B cell (primary cell): ENCODE results near the gene SLCO2B1. TPM values are rescaled to one million over a fixed set of nuclear protein-coding genes. Genes with fewer than 3 reads are reported as not detected.

Experiments
- ATAC-seq: fragments of 200-7000 bp; cut with Tn5 transposase; one replicate; pipeline ENCODE4 v1.10.0; 2021; ENCODE audit warnings: low read depth, mild to moderate bottlenecking, moderate number of reproducible peaks, moderate library complexity
- CTCF ChIA-PET: fragments of 350-600 bp; sonication (Branson Sonifier 250); formaldehyde crosslinking; loops from one replicate; lab custom pipeline; 2021; ENCODE audit warnings: antibody characterized with exemption, inconsistent platforms; lab: Charles Lee
- POLR2A ChIA-PET: fragments of 350-600 bp; sonication (Branson Sonifier 250); formaldehyde crosslinking; loops from one replicate; lab custom pipeline; 2021; ENCODE audit warnings: antibody characterized with exemption; lab: Charles Lee
- DNase-seq: peaks from one replicate; pipeline ENCODE4 v3.0.0; 2013
- H2AFZ ChIP-seq: 2 replicates; pipeline ENCODE4 v1.6.1; 2012; ENCODE audit warnings: mild to moderate bottlenecking, low read depth, low read length; ENCODE audit not compliant: insufficient read depth, poor library complexity, severe bottlenecking
- H3K27ac ChIP-seq, 2 donors: 1 replicate in 1 of 2; 2 replicates in 1 of 2; pipeline ENCODE4 v1.5.1; 2012 to 2013; ENCODE audit warnings: low read length in 2 of 2, mild to moderate bottlenecking in 2 of 2, moderate library complexity in 1 of 2
- H3K27me3 ChIP-seq, 4 experiments: fragments of 200-600 bp in 1 of 4; sonication (generic) in 1 of 4; replicated peaks in 1 of 4; 1 replicate in 2 of 4; 2 replicates in 2 of 4; pipeline versions ENCODE4 v1.6.1 to v1.7.0; 2013 to 2016; ENCODE audit warnings: low read length in 3 of 4, mild to moderate bottlenecking in 2 of 4, mixed read lengths in 1 of 4, moderate library complexity in 1 of 4; ENCODE audit not compliant: insufficient read depth in 4 of 4, control insufficient read depth in 3 of 4; ENCODE audit errors: control extremely low read depth in 1 of 4
- H3K36me3 ChIP-seq, 2 experiments: replicated peaks in 1 of 2; 1 replicate in 1 of 2; 2 replicates in 1 of 2; pipeline versions ENCODE4 v1.6.1 to v1.7.1; 2013; ENCODE audit warnings: low read length in 1 of 2; ENCODE audit not compliant: insufficient read depth in 2 of 2, control insufficient read depth in 1 of 2; ENCODE audit errors: control extremely low read depth in 1 of 2, extremely low read depth in 1 of 2
- H3K4me1 ChIP-seq, 2 donors: fragments of 200-600 bp in 1 of 2; sonication (generic) in 1 of 2; 1 replicate in 1 of 2; 2 replicates in 1 of 2; pipeline versions ENCODE4 v1.5.1 to v1.6.1; 2013 to 2017; ENCODE audit warnings: low read length in 2 of 2; ENCODE audit not compliant: control insufficient read depth in 2 of 2, insufficient read depth in 2 of 2
- H3K4me2 ChIP-seq: replicated peaks from 2 replicates; pipeline ENCODE3; 2012; ENCODE audit warnings: mild to moderate bottlenecking, low read depth, low read length; ENCODE audit not compliant: poor library complexity, severe bottlenecking
- H3K4me3 ChIP-seq, 5 experiments: fragments of 200-600 bp in 1 of 5; sonication (generic) in 1 of 5; 1 replicate in 3 of 5; 2 replicates in 2 of 5; pipeline versions ENCODE4 v1.5.1 to v1.7.0; 2011 to 2016; ENCODE audit warnings: low read length in 4 of 5, mild to moderate bottlenecking in 4 of 5, low read depth in 2 of 5, control low read depth in 1 of 5, moderate library complexity in 1 of 5; ENCODE audit not compliant: insufficient read depth in 1 of 5; ENCODE audit errors: control extremely low read depth in 1 of 5, extremely low read depth in 1 of 5
- H3K79me2 ChIP-seq: fragments of 200-600 bp; sonication (generic); one replicate; pipeline ENCODE4 v1.6.0; 2016; ENCODE audit warnings: low read length; ENCODE audit not compliant: control insufficient read depth, insufficient read depth
- H3K9ac ChIP-seq: fragments of 200-600 bp; sonication (generic); 2 replicates; pipeline ENCODE4 v1.6.1; 2017; ENCODE audit warnings: mild to moderate bottlenecking, low read length, moderate library complexity
- H3K9me3 ChIP-seq, 3 donors: one replicate each; pipeline versions ENCODE4 v1.6.1 to v1.7.1; 2013; ENCODE audit warnings: low read length in 2 of 3; ENCODE audit not compliant: control insufficient read depth in 2 of 3, insufficient read depth in 1 of 3; ENCODE audit errors: control extremely low read depth in 1 of 3
- H4K20me1 ChIP-seq: 2 replicates; pipeline ENCODE4 v1.6.0; 2012; ENCODE audit warnings: mild to moderate bottlenecking, low read length; ENCODE audit not compliant: insufficient read depth, control insufficient read depth, poor library complexity, severe bottlenecking
- H3K27ac Mint-ChIP-seq: one replicate; pipeline ENCODE4 v1.8.0; 2021; ENCODE audit warnings: mixed read lengths
- H3K27me3 Mint-ChIP-seq: one replicate; pipeline ENCODE4 v1.8.0; 2021; ENCODE audit warnings: mixed read lengths
- H3K4me1 Mint-ChIP-seq: one replicate; pipeline ENCODE4 v1.8.0; 2021; ENCODE audit warnings: mixed read lengths
- H3K4me3 Mint-ChIP-seq: one replicate; pipeline ENCODE4 v1.8.0; 2021; ENCODE audit warnings: mixed read lengths
- H3K9me3 Mint-ChIP-seq: one replicate; pipeline ENCODE4 v1.8.0; 2022; ENCODE audit warnings: mixed read lengths; ENCODE audit not compliant: insufficient read depth
- EZH2 ChIP-seq: IDR thresholded peaks from 2 replicates; pipeline ENCODE4 v1.6.1; 2012; ENCODE audit warnings: borderline replicate concordance, low read depth, mild to moderate bottlenecking, moderate library complexity, low read length; ENCODE audit not compliant: insufficient read depth, poor library complexity, severe bottlenecking
- WGBS: methylation state at CpG from one replicate; pipeline ENCODE4 v1.1.5; 2013; ENCODE audit warnings: missing lambda C conversion rate; ENCODE audit not compliant: insufficient coverage; 5-methylcytosine and 5-hydroxymethylcytosine counted together
- intact Hi-C: fragments of 100-400 bp; cut with micrococcal nuclease; formaldehyde crosslinking; loops from one replicate; pipeline ENCODE4 v1.10.0; 2022
- polyA plus RNA-seq: library from polyadenylated mRNA; depleted of rRNA; stranded (reverse); fragments of >200 nt; gene quantifications from 2 replicates; pipeline ENCODE4 v1.2.3, GENCODE V29; 2012
- total RNA-seq, 2 donors: library from RNA; stranded (reverse); fragments of 120-200 nt in 1 of 2; gene quantifications; 1 replicate in 1 of 2; 2 replicates in 1 of 2; pipeline versions ENCODE4 v1.2.3 to v1.2.4, GENCODE V29; 2013 to 2022
- TF ChIP-seq, protein P1 (sequence below): fragments of 200-600 bp; IDR thresholded peaks from one replicate; pipeline ENCODE4 v1.8.0; 2022; ENCODE audit warnings: antibody characterized with exemption, mild to moderate bottlenecking

SLCO2B1 gene
- total and polyA plus RNA-seq, 2 donors (not counting 1 experiment from before 2014, with no cell fraction given) = 1.2 TPM; not detected in 1

DNA sequence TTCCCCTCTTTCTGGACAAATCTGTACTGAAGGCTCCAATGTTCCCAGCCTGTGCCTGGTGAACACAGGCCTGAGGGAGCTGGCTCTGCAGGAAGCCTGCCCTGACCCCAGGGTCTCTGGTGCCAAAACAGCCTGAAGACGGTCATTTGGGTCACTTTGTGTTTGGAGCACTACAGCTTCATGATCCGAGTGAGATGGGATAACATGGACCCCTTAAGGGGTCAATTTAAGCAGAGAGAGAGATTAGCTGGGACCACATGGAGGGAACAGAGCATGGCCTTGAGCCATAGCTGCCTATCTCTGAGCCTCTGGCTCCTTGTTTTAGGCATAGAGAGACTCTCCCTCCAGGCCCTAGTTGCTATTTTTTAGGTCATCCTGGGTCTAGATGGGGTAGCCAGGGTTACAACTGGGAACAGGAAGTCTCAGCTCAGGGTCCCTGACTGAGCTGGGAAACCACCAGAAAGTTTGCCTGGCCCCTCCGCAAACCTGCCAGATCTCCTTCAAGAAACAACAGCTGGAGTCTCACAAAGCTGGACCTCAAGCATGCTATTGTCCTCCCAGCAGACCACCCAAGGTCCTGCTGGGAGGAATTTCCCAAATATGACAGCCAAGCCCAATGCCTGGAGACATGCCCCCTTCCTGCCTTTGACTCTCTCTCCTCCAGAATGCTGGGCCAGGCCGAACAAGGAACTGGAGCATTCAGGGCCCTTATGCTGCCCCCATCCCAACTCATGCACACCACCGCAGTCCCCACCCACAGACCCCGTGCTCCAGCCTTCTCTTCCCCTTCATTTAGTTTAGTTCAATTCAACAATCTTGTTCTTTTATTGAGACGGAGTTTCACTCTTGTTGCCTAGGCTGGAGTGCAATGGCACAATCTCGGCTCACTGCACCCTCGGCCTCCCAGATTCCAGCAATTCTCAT, 4.0 kb downstream of the SLCO2B1 start:
- DNase-seq (no peak), ATAC-seq (no peak)
- Mint-ChIP-seq H3K27me3 (peaks cover 19% of the 10 kb centered on the region), H3K4me3 (no peak overlapping the region), H3K27ac (no peak overlapping the region), H3K9me3 (no peaks in the 10 kb centered on the region), H3K4me1 (no peaks in the 10 kb centered on the region)
- no peaks in the 10 kb centered on the region for H3K36me3 ChIP-seq
- H3K4me3 ChIP-seq = no peak overlapping the region
- H3K27ac ChIP-seq = no peak overlapping the region
- no peaks in the 10 kb centered on the region for H4K20me1 ChIP-seq
- H3K79me2 ChIP-seq = no peaks in the 10 kb centered on the region
- CTCF ChIA-PET = interaction anchor here (2.0 to 4.3 kb wide), 2 partner anchors 13 to 224 kb away, joined by 8 to 28 read pairs; no protein-coding TSS in a partner anchor
- no peak overlapping the region for H3K4me2 ChIP-seq
- H2AFZ ChIP-seq = no peak overlapping the region
- TF ChIP-seq EZH2 = no peak
- TF ChIP-seq, protein P1, sequence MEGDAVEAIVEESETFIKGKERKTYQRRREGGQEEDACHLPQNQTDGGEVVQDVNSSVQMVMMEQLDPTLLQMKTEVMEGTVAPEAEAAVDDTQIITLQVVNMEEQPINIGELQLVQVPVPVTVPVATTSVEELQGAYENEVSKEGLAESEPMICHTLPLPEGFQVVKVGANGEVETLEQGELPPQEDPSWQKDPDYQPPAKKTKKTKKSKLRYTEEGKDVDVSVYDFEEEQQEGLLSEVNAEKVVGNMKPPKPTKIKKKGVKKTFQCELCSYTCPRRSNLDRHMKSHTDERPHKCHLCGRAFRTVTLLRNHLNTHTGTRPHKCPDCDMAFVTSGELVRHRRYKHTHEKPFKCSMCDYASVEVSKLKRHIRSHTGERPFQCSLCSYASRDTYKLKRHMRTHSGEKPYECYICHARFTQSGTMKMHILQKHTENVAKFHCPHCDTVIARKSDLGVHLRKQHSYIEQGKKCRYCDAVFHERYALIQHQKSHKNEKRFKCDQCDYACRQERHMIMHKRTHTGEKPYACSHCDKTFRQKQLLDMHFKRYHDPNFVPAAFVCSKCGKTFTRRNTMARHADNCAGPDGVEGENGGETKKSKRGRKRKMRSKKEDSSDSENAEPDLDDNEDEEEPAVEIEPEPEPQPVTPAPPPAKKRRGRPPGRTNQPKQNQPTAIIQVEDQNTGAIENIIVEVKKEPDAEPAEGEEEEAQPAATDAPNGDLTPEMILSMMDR = no peak
- H3K4me1 ChIP-seq = no peaks in the 10 kb centered on the region
- intact Hi-C loops = no loop called here
- 81% methylated on average over 8 of the region's 9 CpGs for whole genome bisulfite sequencing
- no peaks in the 10 kb centered on the region for H3K27me3 ChIP-seq
- H3K9ac ChIP-seq = no peak overlapping the region
- H3K9me3 ChIP-seq = no peaks in the 10 kb centered on the region
- POLR2A ChIA-PET = no interaction called here
